ENCODE measurements around the gene LRRC36. TPM values are rescaled to one million over a fixed set of nuclear protein-coding genes. Genes with fewer than 3 reads are reported as not detected.

LRRC36 gene
- total RNA-seq, 2 donors from 2014 or later, result 0.33 to 0.43 TPM

DNA sequence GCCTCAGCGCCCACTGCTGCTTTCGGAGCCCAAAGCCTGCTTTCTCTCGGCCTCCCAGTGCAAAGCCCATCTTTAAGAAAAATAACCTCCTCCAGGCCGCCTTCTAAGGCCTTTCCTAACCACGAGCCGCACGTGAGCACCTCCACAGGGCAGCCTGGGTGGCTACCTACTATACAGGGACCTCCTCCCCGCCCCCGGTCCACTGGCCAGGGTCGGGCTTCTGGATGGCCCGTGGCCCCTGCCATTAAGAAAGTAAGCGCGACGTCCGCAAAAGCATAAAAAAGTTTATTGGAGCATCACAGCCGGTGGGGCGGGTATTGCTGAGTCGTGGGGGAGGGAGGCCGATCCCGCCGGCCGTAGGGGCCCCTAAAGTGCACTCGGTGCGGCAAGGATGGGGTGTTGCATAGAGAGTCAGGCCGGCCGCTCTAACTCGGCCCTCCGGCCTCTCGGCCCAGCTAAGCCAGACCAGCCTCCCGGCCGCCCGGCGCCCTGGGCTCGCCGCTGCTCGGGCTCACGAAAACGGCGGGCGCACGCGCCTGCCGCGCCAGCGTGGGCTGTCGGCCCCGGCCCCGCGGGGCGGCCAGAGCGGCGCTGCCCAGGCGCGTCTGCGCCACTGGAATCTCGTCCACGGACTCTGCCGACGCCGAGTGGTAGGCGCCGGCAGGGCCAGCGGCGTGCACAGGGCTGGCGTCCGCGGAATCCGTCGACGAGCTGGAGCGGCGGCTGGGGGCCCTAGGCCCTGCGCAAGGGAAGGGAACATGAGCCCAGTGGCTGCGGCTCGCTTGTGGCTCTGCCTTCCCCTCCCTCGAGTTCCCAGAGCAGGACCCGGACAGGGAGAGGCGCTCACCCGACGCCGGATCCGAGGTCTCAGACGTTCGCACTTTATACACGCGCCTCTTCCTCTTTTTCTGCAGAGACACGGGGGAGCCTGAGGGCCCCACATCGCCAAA, 67.8 kb downstream of the LRRC36 start:
- Histone ChIP-seq H3K27ac (peak overlapping the region; percentile 64 to 72), H3K27me3 (no peaks in the 10 kb centered on the region), H3K4me3 (peak overlapping the region in 1 of 2 donors; percentile 61), H3K36me3 (no peaks in the 10 kb centered on the region), H3K4me1 (peaks cover 0 to 99% of the 10 kb centered on the region in 2 donors), H3K9me3 (no peaks in the 10 kb centered on the region)
- TF ChIP-seq, protein P1, sequence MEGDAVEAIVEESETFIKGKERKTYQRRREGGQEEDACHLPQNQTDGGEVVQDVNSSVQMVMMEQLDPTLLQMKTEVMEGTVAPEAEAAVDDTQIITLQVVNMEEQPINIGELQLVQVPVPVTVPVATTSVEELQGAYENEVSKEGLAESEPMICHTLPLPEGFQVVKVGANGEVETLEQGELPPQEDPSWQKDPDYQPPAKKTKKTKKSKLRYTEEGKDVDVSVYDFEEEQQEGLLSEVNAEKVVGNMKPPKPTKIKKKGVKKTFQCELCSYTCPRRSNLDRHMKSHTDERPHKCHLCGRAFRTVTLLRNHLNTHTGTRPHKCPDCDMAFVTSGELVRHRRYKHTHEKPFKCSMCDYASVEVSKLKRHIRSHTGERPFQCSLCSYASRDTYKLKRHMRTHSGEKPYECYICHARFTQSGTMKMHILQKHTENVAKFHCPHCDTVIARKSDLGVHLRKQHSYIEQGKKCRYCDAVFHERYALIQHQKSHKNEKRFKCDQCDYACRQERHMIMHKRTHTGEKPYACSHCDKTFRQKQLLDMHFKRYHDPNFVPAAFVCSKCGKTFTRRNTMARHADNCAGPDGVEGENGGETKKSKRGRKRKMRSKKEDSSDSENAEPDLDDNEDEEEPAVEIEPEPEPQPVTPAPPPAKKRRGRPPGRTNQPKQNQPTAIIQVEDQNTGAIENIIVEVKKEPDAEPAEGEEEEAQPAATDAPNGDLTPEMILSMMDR (IDR thresholded peaks at IDR 0.05), result no peak
- DNase-seq (ENCODE audit: low spot score), result no peak

DNA sequence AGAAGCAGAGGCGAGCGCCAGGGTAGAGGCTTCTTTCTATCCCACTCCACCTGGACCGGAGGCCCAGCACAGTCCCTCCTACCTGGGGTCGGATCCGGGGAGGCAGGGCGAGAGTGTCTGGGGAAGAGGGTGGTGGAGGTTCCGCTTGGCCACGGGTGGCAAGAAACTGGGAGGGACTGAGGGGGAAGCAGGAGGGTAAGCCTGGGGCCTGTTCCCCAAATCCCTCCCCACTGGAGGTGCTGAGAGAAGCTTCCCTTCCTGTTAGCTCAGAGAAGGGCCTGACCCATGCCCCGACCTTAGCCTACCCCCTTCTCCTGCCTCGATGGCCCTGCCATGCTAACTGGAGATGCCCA, 68.5 kb downstream of the LRRC36 start:
- TF ChIP-seq, protein P1 (IDR thresholded peaks at IDR 0.05), result no peak
- no peak for DNase-seq (ENCODE audit: low spot score)
- H3K9me3 ChIP-seq, result no peaks in the 10 kb centered on the region
- H3K36me3 ChIP-seq, result no peaks in the 10 kb centered on the region
- H3K4me3 ChIP-seq, result no peak overlapping the region
- H3K27ac ChIP-seq, result peak overlapping the region; percentile 16 to 30
- H3K27me3 ChIP-seq, result no peaks in the 10 kb centered on the region
- H3K4me1 ChIP-seq, result peaks cover 0 to 98% of the 10 kb centered on the region in 2 donors

DNA sequence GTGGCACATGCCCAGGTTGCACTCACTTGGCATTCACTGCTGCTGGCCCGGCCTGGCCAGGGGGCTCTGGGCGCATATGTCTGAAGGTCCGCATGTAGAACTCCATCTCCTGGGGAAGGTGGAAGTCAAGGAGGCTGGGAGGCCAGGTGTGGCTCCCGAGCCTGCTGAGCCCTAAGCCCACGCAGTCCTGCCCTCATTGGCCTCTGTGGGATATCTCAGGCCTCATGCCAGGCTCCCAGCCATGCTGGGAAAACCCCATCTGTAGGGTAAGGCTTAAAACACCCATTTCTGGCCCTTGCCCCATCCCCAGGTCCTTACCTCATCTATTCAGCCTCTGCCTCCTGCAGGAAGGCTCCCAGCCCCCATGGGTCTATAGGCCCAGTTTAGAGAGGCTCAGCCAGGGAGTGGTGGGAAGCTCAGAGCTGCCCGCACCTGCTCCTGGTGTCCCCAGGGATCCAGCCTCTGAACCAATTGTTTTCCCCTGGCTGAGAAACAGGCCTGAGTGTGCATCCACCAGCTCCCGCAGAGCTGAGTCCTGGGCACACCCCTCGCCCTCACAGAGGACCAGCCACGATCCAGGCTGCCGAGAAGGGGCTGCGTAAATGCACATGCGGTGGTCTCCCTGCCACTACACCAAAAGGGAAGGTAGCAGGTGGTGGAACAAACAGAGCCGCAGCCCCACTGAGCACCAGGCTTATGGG, 69.0 kb downstream of the LRRC36 start:
- H3K27ac ChIP-seq, result peak overlapping the region in 1 of 2 donors; percentile 24
- peaks cover 0 to 92% of the 10 kb centered on the region in 2 donors for H3K4me1 ChIP-seq
- TF ChIP-seq, protein P1 (IDR thresholded peaks at IDR 0.05), result no peak
- DNase-seq (ENCODE audit: low spot score), result no peak
- no peaks in the 10 kb centered on the region for H3K27me3 ChIP-seq
- H3K4me3 ChIP-seq, result no peak overlapping the region
- no peaks in the 10 kb centered on the region for H3K9me3 ChIP-seq
- H3K36me3 ChIP-seq, result no peaks in the 10 kb centered on the region

DNA sequence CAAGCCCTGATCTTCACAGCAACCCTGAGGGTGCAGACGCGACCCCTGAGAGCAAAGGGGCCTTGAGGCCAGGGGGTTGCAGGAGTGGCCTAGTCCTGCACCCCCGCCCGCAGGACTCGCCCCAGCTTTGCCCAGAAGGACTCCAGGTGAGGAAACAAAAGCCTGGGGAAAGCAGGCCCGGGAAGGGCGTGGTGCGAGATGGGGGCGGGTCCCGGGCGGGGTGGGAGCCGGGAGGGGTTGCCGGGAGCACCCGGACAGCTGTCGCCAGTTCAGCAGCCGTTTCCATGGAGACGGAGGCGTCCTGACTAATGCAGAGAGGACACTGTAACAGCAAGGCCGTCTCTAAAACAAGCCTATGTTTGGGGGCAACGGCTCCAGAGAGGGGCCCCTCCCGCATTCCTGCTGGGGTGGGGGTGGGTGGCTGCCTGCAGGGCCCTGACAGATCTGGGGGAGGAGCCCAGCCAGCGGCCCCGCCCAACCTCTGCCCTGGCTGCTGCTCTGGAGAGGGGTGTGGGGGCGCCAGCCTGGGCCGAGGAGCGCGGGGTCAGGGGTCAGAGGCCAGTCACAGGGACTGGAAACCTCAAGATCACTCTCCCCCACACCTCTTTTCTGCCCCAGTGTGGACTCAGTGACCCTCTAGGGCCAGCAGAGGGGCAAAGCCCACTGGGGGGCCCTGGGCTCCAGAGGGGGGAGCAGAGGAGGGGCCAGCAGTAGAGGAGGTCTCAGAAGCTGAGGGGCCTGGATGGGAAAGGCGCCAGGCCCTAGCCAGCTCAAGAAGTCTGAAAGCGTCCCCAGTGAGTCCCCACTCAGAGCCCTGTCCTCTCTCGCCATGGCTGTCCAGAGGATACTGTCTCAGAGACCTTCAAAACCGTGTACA, 69.8 kb downstream of the LRRC36 start:
- peaks cover 0 to 84% of the 10 kb centered on the region in 2 donors for H3K4me1 ChIP-seq
- peak overlapping the region; percentile 67 to 71 for H3K27ac ChIP-seq
- H3K27me3 ChIP-seq, result no peaks in the 10 kb centered on the region
- no peaks in the 10 kb centered on the region for H3K9me3 ChIP-seq
- TF ChIP-seq, protein P1 (IDR thresholded peaks at IDR 0.05), result no peak
- no peak overlapping the region for H3K4me3 ChIP-seq
- peak; percentile 94 for DNase-seq (ENCODE audit: low spot score)
- no peaks in the 10 kb centered on the region for H3K36me3 ChIP-seq

DNA sequence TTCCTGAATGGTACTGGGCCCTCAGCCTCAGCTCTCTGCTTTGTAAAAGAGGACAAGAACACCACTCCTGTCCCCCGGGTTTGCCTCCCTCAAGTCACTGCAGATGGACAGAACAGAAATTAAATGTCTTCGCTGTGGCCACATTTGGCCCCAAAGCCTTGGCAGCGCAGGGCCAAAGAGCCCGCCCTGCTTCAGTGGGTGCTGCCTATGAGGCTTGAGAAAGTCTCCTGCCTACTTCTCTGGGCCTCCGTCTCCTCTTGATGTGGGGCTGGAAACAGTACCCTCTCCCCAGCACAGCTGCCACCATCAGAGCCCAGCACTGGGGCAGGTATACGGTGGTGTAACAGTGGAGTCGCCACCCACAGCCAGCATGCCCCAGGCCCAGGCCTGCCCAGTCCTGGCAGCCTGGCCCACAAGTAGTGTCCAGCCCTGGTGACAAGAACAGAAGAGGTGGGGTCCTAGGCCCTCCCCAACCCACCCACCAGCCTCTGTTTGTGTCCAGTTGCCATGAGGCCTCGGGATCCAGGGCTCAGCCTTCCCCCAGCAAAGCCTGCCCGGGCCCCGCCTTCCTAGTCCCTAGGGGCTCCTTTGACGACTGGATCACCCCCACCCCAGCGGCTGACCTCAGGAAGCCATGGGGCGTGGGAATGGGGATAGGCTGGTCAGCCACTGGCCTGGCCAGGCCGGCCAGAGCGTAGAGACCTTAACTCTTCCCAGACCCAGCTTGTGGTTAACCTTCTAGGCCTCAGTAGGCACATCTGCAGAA, 70.6 kb downstream of the LRRC36 start:
- Histone ChIP-seq H3K4me3 (no peak overlapping the region), H3K4me1 (peaks cover 0 to 76% of the 10 kb centered on the region in 2 donors), H3K27me3 (no peaks in the 10 kb centered on the region), H3K9me3 (no peaks in the 10 kb centered on the region), H3K36me3 (no peaks in the 10 kb centered on the region), H3K27ac (peak overlapping the region; percentile 67 to 71)
- no peak for DNase-seq (ENCODE audit: low spot score)
- TF ChIP-seq, protein P1 (IDR thresholded peaks at IDR 0.05), result no peak

Measured in right atrium auricular region (tissue), 2 donors.